GM23248 (cell line): ENCODE results near the gene LILRB3.

Experiments used
- EZH2 ChIP-seq: fragments of 200-600 bp; sonication (generic); IDR thresholded peaks from 2 replicates; pipeline ENCODE4 v1.6.1; 2018; ENCODE audit warnings: antibody characterized with exemption, mild to moderate bottlenecking; ENCODE audit not compliant: insufficient read depth, poor library complexity, severe bottlenecking
- EZH2phosphoT487 ChIP-seq: fragments of 200-600 bp; sonication (generic); IDR thresholded peaks from 2 replicates; pipeline ENCODE4 v1.6.1; 2018; ENCODE audit warnings: antibody characterized with exemption, moderate library complexity, mild to moderate bottlenecking, low read depth; ENCODE audit not compliant: insufficient read depth

DNA sequence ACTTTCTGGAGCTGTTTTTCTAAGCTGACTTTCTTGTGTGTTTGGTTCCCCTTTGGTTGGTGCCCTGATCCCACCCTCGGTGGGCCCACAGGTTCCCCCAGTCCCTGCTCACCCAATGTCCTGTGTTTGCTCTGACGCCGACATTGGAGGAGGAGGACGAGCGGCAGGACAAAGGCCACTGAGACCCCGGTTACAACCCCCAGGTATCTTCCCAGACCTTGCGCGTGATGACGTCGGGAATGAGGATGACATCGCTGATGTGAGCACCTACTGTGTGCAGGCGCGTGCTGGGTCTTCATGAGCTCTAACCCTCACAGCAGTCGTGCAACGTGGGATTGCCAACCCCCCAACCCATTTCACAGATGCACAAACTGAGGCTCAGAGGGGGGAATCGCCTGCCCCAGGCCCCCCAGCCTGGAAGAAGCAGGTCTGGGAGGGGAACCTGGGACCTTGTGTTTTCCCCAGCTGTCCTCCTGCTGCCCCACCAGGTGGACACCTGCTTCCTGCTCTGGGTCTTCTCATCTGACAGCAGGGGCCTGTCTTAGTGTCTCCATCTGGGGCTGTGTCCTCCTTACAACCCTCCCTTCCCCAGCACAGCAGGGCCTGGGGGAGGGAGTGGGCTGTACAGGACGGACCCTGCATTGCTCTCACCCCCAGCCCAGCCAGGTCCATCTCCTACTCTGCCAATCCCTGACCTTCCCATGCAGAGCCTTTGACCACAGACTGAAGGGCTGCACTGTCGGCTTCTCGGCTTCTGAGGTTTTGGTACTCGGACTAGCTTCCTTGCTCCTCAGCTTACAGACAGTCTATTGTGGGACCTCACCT is 24.5 kb upstream of the LILRB3 start:
- TF ChIP-seq EZH2 (no peak), EZH2phosphoT487 (no peak)
